ENCODE measurements around the gene KCNJ10. TPM values are rescaled to one million over a fixed set of nuclear protein-coding genes. Genes with fewer than 3 reads are reported as not detected.

Gene KCNJ10
- total and polyA plus RNA-seq, 5 donors from 2014 or later = not detected

- no peak overlapping the region for H3K27ac Mint-ChIP-seq
- peaks cover 0 to 14% (median 7%) of the 10 kb centered on the region in 4 donors for H3K4me1 Mint-ChIP-seq
- no peaks in the 10 kb centered on the region for H3K9me3 Mint-ChIP-seq
- H3K27me3 Mint-ChIP-seq = peaks cover 66% of the 10 kb centered on the region
- H3K36me3 Mint-ChIP-seq = no peaks in the 10 kb centered on the region
- no peaks in the 10 kb centered on the region for H3K36me3 ChIP-seq (ENCODE audit: control insufficient read depth, insufficient read depth, low read length)
- DNase-seq (no peak), ATAC-seq (ENCODE audit: low read depth in 2 of 2) (no peak)
- H3K4me3 Mint-ChIP-seq = peak overlapping the region in 1 of 4 donors; percentile 30
- peaks cover 14% of the 10 kb centered on the region for H3K4me1 ChIP-seq (ENCODE audit: control insufficient read depth, insufficient read depth, low read length, poor library complexity, severe bottlenecking)
- H3K27me3 ChIP-seq (ENCODE audit: control insufficient read depth, insufficient read depth, low read length) = peaks cover 15% of the 10 kb centered on the region
- no peak overlapping the region for H3K4me3 ChIP-seq (ENCODE audit: low read depth, low read length)
- H3K9me3 ChIP-seq (ENCODE audit: control insufficient read depth in 2 of 2, low read length in 2 of 2) = no peaks in the 10 kb centered on the region
- no peak overlapping the region for H3K27ac ChIP-seq (ENCODE audit: insufficient read depth, low read length, poor library complexity, severe bottlenecking)
Measured at GRCh38 chr1:160068225-160068624, 1.7 kb downstream of the KCNJ10 start.

- no peaks in the 10 kb centered on the region for H3K36me3 ChIP-seq (ENCODE audit: control insufficient read depth, insufficient read depth, low read length)
- no peak overlapping the region for H3K27ac ChIP-seq (ENCODE audit: insufficient read depth, low read length, poor library complexity, severe bottlenecking)
- no peaks in the 10 kb centered on the region for H3K9me3 Mint-ChIP-seq
- H3K27me3 ChIP-seq (ENCODE audit: control insufficient read depth, insufficient read depth, low read length) = peaks cover 11% of the 10 kb centered on the region
- no peaks in the 10 kb centered on the region for H3K36me3 Mint-ChIP-seq
- no peak overlapping the region for H3K27ac Mint-ChIP-seq
- no peaks in the 10 kb centered on the region for H3K9me3 ChIP-seq (ENCODE audit: control insufficient read depth in 2 of 2, low read length in 2 of 2)
- H3K4me1 Mint-ChIP-seq = peaks cover 0 to 14% (median 7%) of the 10 kb centered on the region in 4 donors
- H3K4me1 ChIP-seq (ENCODE audit: control insufficient read depth, insufficient read depth, low read length, poor library complexity, severe bottlenecking) = peaks cover 14% of the 10 kb centered on the region
- ATAC-seq (ENCODE audit: low read depth in 2 of 2) = no peak
- no peak overlapping the region for H3K4me3 ChIP-seq (ENCODE audit: low read depth, low read length)
- no peak for DNase-seq
- H3K4me3 Mint-ChIP-seq = no peak overlapping the region
- H3K27me3 Mint-ChIP-seq = peaks cover 58% of the 10 kb centered on the region
Measured at GRCh38 chr1:160066829-160067745, 2.9 kb downstream of the KCNJ10 start.

- H3K4me3 ChIP-seq (ENCODE audit: low read depth, low read length) = no peak overlapping the region
- no peaks in the 10 kb centered on the region for H3K27me3 ChIP-seq (ENCODE audit: control insufficient read depth, insufficient read depth, low read length)
- Mint-ChIP-seq H3K36me3 (no peaks in the 10 kb centered on the region), H3K4me3 (no peak overlapping the region), H3K27me3 (peaks cover 51% of the 10 kb centered on the region), H3K9me3 (no peaks in the 10 kb centered on the region), H3K4me1 (peaks cover 0 to 6% (median 0%) of the 10 kb centered on the region in 4 donors), H3K27ac (no peak overlapping the region)
- no peaks in the 10 kb centered on the region for H3K36me3 ChIP-seq (ENCODE audit: control insufficient read depth, insufficient read depth, low read length)
- DNase-seq = no peak
- no peaks in the 10 kb centered on the region for H3K9me3 ChIP-seq (ENCODE audit: control insufficient read depth in 2 of 2, low read length in 2 of 2)
- peaks cover 1% of the 10 kb centered on the region for H3K4me1 ChIP-seq (ENCODE audit: control insufficient read depth, insufficient read depth, low read length, poor library complexity, severe bottlenecking)
- no peak for ATAC-seq (ENCODE audit: low read depth in 2 of 2)
- H3K27ac ChIP-seq (ENCODE audit: insufficient read depth, low read length, poor library complexity, severe bottlenecking) = no peak overlapping the region
Measured at GRCh38 chr1:160064746-160065145, 5.2 kb downstream of the KCNJ10 start.

- H3K9me3 ChIP-seq (ENCODE audit: control insufficient read depth in 2 of 2, low read length in 2 of 2) = no peaks in the 10 kb centered on the region
- H3K27me3 ChIP-seq (ENCODE audit: control insufficient read depth, insufficient read depth, low read length) = no peaks in the 10 kb centered on the region
- H3K9me3 Mint-ChIP-seq = no peaks in the 10 kb centered on the region
- ATAC-seq (ENCODE audit: low read depth in 2 of 2) (no peak), DNase-seq (no peak)
- peaks cover 46% of the 10 kb centered on the region for H3K27me3 Mint-ChIP-seq
- peaks cover 0 to under 1% (median 0%) of the 10 kb centered on the region in 4 donors for H3K4me1 Mint-ChIP-seq
- H3K4me1 ChIP-seq (ENCODE audit: control insufficient read depth, insufficient read depth, low read length, poor library complexity, severe bottlenecking) = no peaks in the 10 kb centered on the region
- no peak overlapping the region for H3K4me3 Mint-ChIP-seq
- H3K27ac Mint-ChIP-seq = no peak overlapping the region
- no peaks in the 10 kb centered on the region for H3K36me3 ChIP-seq (ENCODE audit: control insufficient read depth, insufficient read depth, low read length)
- no peak overlapping the region for H3K4me3 ChIP-seq (ENCODE audit: low read depth, low read length)
- no peak overlapping the region for H3K27ac ChIP-seq (ENCODE audit: insufficient read depth, low read length, poor library complexity, severe bottlenecking)
- H3K36me3 Mint-ChIP-seq = no peaks in the 10 kb centered on the region
Measured at GRCh38 chr1:160064164-160064563, 5.8 kb downstream of the KCNJ10 start.

- Mint-ChIP-seq H3K4me3 (no peak overlapping the region), H3K4me1 (no peaks in the 10 kb centered on the region), H3K27me3 (peaks cover 36% of the 10 kb centered on the region), H3K36me3 (no peaks in the 10 kb centered on the region), H3K27ac (no peak overlapping the region), H3K9me3 (no peaks in the 10 kb centered on the region)
- Histone ChIP-seq H3K36me3 (ENCODE audit: control insufficient read depth, insufficient read depth, low read length) (no peaks in the 10 kb centered on the region), H3K4me1 (ENCODE audit: control insufficient read depth, insufficient read depth, low read length, poor library complexity, severe bottlenecking) (no peaks in the 10 kb centered on the region), H3K27ac (ENCODE audit: insufficient read depth, low read length, poor library complexity, severe bottlenecking) (no peak overlapping the region), H3K27me3 (ENCODE audit: control insufficient read depth, insufficient read depth, low read length) (no peaks in the 10 kb centered on the region), H3K4me3 (ENCODE audit: low read depth, low read length) (no peak overlapping the region), H3K9me3 (ENCODE audit: control insufficient read depth in 2 of 2, low read length in 2 of 2) (no peaks in the 10 kb centered on the region)
- DNase-seq (no peak), ATAC-seq (ENCODE audit: low read depth in 2 of 2) (no peak)
Measured at GRCh38 chr1:160063176-160063575, 6.8 kb downstream of the KCNJ10 start.

- Mint-ChIP-seq H3K4me3 (no peak overlapping the region), H3K4me1 (no peaks in the 10 kb centered on the region), H3K9me3 (no peaks in the 10 kb centered on the region), H3K27me3 (peaks cover 27% of the 10 kb centered on the region), H3K27ac (no peak overlapping the region), H3K36me3 (no peaks in the 10 kb centered on the region)
- DNase-seq (no peak), ATAC-seq (ENCODE audit: low read depth in 2 of 2) (no peak)
- no peaks in the 10 kb centered on the region for H3K27me3 ChIP-seq (ENCODE audit: control insufficient read depth, insufficient read depth, low read length)
- H3K4me1 ChIP-seq (ENCODE audit: control insufficient read depth, insufficient read depth, low read length, poor library complexity, severe bottlenecking) = no peaks in the 10 kb centered on the region
- H3K36me3 ChIP-seq (ENCODE audit: control insufficient read depth, insufficient read depth, low read length) = no peaks in the 10 kb centered on the region
- H3K9me3 ChIP-seq (ENCODE audit: control insufficient read depth in 2 of 2, low read length in 2 of 2) = no peaks in the 10 kb centered on the region
- no peak overlapping the region for H3K4me3 ChIP-seq (ENCODE audit: low read depth, low read length)
- no peak overlapping the region for H3K27ac ChIP-seq (ENCODE audit: insufficient read depth, low read length, poor library complexity, severe bottlenecking)
Measured at GRCh38 chr1:160062230-160062532, 7.8 kb downstream of the KCNJ10 start.

GRCh38 chr1:160061369-160062229, 8.4 kb downstream of the KCNJ10 start:
- no peak for ATAC-seq (ENCODE audit: low read depth in 2 of 2)

More at GRCh38 chr1:160061369-160062229, 8.4 kb downstream of the KCNJ10 start:
- Mint-ChIP-seq H3K36me3 (no peaks in the 10 kb centered on the region), H3K9me3 (no peaks in the 10 kb centered on the region), H3K4me1 (no peaks in the 10 kb centered on the region), H3K27ac (no peak overlapping the region), H3K27me3 (peaks cover 26% of the 10 kb centered on the region), H3K4me3 (no peak overlapping the region)
- H3K27ac ChIP-seq (ENCODE audit: insufficient read depth, low read length, poor library complexity, severe bottlenecking) = no peak overlapping the region
- H3K9me3 ChIP-seq (ENCODE audit: control insufficient read depth in 2 of 2, low read length in 2 of 2) = no peaks in the 10 kb centered on the region
- H3K36me3 ChIP-seq (ENCODE audit: control insufficient read depth, insufficient read depth, low read length) = no peaks in the 10 kb centered on the region
- DNase-seq = no peak
- H3K4me3 ChIP-seq (ENCODE audit: low read depth, low read length) = no peak overlapping the region
- no peaks in the 10 kb centered on the region for H3K27me3 ChIP-seq (ENCODE audit: control insufficient read depth, insufficient read depth, low read length)
- no peaks in the 10 kb centered on the region for H3K4me1 ChIP-seq (ENCODE audit: control insufficient read depth, insufficient read depth, low read length, poor library complexity, severe bottlenecking)
